HEK293 (cell line): ENCODE data around the gene ZFHX3.
A peak's percentile ranks its signal among the peaks of the same experiment; 100 is the strongest.

Experiments
- GLI2 ChIP-seq: fragments of 450-650 bp; formaldehyde crosslinking; IDR thresholded peaks from 2 replicates; pipeline ENCODE4; 2017; ENCODE audit warnings: missing biosample characterization, missing genetic modification characterization, low read depth, borderline replicate concordance
- KLF8 ChIP-seq: fragments of 450-650 bp; formaldehyde crosslinking; IDR thresholded peaks from 2 replicates; pipeline ENCODE4 v1.5.1; 2016; ENCODE audit warnings: missing biosample characterization, missing genetic modification characterization
- OSR2 ChIP-seq: fragments of 450-650 bp; formaldehyde crosslinking; IDR thresholded peaks from 2 replicates; pipeline ENCODE4 v1.5.1; 2016; ENCODE audit warnings: missing biosample characterization, missing genetic modification characterization
- PRDM1 ChIP-seq: fragments of 450-650 bp; formaldehyde crosslinking; IDR thresholded peaks from 2 replicates; pipeline ENCODE4; 2016; ENCODE audit warnings: missing biosample characterization, missing genetic modification characterization
- ZBTB1 ChIP-seq: fragments of 450-650 bp; formaldehyde crosslinking; IDR thresholded peaks from 2 replicates; pipeline ENCODE4 v1.5.1; 2016; ENCODE audit warnings: missing biosample characterization, missing genetic modification characterization
- ZEB2 ChIP-seq: fragments of 450-650 bp; formaldehyde crosslinking; IDR thresholded peaks from 2 replicates; pipeline ENCODE4 v1.5.1; 2016; ENCODE audit warnings: missing biosample characterization, missing genetic modification characterization
- ZNF266 ChIP-seq: fragments of 450-650 bp; formaldehyde crosslinking; IDR thresholded peaks from 2 replicates; pipeline ENCODE4 v1.5.1; 2016; ENCODE audit warnings: missing biosample characterization, missing genetic modification characterization, low read depth
- ZNF324 ChIP-seq: fragments of 450-650 bp; formaldehyde crosslinking; IDR thresholded peaks from 2 replicates; pipeline ENCODE4 v1.5.1; 2016; ENCODE audit warnings: missing biosample characterization, missing genetic modification characterization
- ZNF394 ChIP-seq: fragments of 450-650 bp; formaldehyde crosslinking; IDR thresholded peaks from 2 replicates; pipeline ENCODE4 v1.5.1; 2016; ENCODE audit warnings: missing biosample characterization, missing genetic modification characterization, mild to moderate bottlenecking, moderate library complexity, borderline replicate concordance
- ZNF416 ChIP-seq: fragments of 450-650 bp; formaldehyde crosslinking; IDR thresholded peaks from 2 replicates; pipeline ENCODE4 v1.5.1; 2016; ENCODE audit warnings: missing biosample characterization, missing genetic modification characterization
- ZNF423 ChIP-seq: fragments of 450-650 bp; formaldehyde crosslinking; IDR thresholded peaks from 2 replicates; pipeline ENCODE4 v1.5.1; 2016; ENCODE audit warnings: missing biosample characterization, missing genetic modification characterization
- ZNF433 ChIP-seq: fragments of 450-650 bp; formaldehyde crosslinking; IDR thresholded peaks from 2 replicates; pipeline ENCODE4 v1.5.1; 2016; ENCODE audit warnings: missing biosample characterization, missing genetic modification characterization, low read depth
- ZNF521 ChIP-seq: fragments of 450-650 bp; formaldehyde crosslinking; IDR thresholded peaks from 2 replicates; pipeline ENCODE4 v1.5.1; 2017; ENCODE audit warnings: missing biosample characterization, mild to moderate bottlenecking, missing genetic modification characterization
- ZNF677 ChIP-seq: fragments of 450-650 bp; IDR thresholded peaks from 2 replicates; pipeline ENCODE4 v1.5.0; 2018; ENCODE audit warnings: missing biosample characterization, mild to moderate bottlenecking, missing genetic modification characterization, moderate library complexity
- ZNF76 ChIP-seq: fragments of 450-650 bp; formaldehyde crosslinking; IDR thresholded peaks from 2 replicates; pipeline ENCODE4; 2016; ENCODE audit warnings: low read depth, missing biosample characterization, missing genetic modification characterization, borderline replicate concordance
- ZNF792 ChIP-seq: fragments of 450-650 bp; formaldehyde crosslinking; IDR thresholded peaks from 2 replicates; pipeline ENCODE4 v1.5.1; 2016; ENCODE audit warnings: missing biosample characterization, missing genetic modification characterization
- ZNF843 ChIP-seq: fragments of 450-650 bp; formaldehyde crosslinking; IDR thresholded peaks from 2 replicates; pipeline ENCODE4 v1.5.1; 2016; ENCODE audit warnings: missing biosample characterization, missing genetic modification characterization
- ZXDB ChIP-seq: fragments of 450-650 bp; formaldehyde crosslinking; IDR thresholded peaks from 2 replicates; pipeline ENCODE4 v1.5.1; 2016; ENCODE audit warnings: missing biosample characterization, missing genetic modification characterization
- TF ChIP-seq, protein P1 (sequence below): fragments of 450-650 bp; formaldehyde crosslinking; IDR thresholded peaks from 2 replicates; pipeline ENCODE4 v1.5.1; 2016; ENCODE audit warnings: missing biosample characterization, missing genetic modification characterization
- TF ChIP-seq, protein P2 (sequence below): fragments of 450-650 bp; formaldehyde crosslinking; IDR thresholded peaks from 2 replicates; pipeline ENCODE4 v1.5.1; 2016; ENCODE audit warnings: missing biosample characterization, missing genetic modification characterization
- TF ChIP-seq, protein P3 (sequence below): fragments of 450-650 bp; formaldehyde crosslinking; IDR thresholded peaks from 2 replicates; pipeline ENCODE4 v1.5.1; 2016; ENCODE audit warnings: missing biosample characterization, missing genetic modification characterization, borderline replicate concordance
- TF ChIP-seq, protein P4 (sequence below): fragments of 450-650 bp; formaldehyde crosslinking; IDR thresholded peaks from 2 replicates; pipeline ENCODE4 v1.5.1; 2017; ENCODE audit warnings: missing biosample characterization, missing genetic modification characterization
- TF ChIP-seq, protein P5 (sequence below): fragments of 450-650 bp; formaldehyde crosslinking; IDR thresholded peaks from 2 replicates; pipeline ENCODE4 v1.5.1; 2016; ENCODE audit warnings: missing biosample characterization, missing genetic modification characterization
- TF ChIP-seq, protein P6 (sequence below): fragments of 450-650 bp; formaldehyde crosslinking; IDR thresholded peaks from 2 replicates; pipeline ENCODE4 v1.5.1; 2016; ENCODE audit warnings: missing biosample characterization, missing genetic modification characterization
- TF ChIP-seq, protein P7 (sequence below): fragments of 450-650 bp; formaldehyde crosslinking; IDR thresholded peaks from 2 replicates; pipeline ENCODE4 v1.5.1; 2016; ENCODE audit warnings: missing biosample characterization, missing genetic modification characterization, borderline replicate concordance

Gene ZFHX3

GRCh38 chr16:73093146-73094144 is 45.5 kb upstream of the ZFHX3 start (continued):
- no peak for TF ChIP-seq ZNF677
- TF ChIP-seq ZNF843 (tag by site-specific recombination) = peak; percentile 48; the same call in 1 of the 2 replicates
- TF ChIP-seq, protein P1, sequence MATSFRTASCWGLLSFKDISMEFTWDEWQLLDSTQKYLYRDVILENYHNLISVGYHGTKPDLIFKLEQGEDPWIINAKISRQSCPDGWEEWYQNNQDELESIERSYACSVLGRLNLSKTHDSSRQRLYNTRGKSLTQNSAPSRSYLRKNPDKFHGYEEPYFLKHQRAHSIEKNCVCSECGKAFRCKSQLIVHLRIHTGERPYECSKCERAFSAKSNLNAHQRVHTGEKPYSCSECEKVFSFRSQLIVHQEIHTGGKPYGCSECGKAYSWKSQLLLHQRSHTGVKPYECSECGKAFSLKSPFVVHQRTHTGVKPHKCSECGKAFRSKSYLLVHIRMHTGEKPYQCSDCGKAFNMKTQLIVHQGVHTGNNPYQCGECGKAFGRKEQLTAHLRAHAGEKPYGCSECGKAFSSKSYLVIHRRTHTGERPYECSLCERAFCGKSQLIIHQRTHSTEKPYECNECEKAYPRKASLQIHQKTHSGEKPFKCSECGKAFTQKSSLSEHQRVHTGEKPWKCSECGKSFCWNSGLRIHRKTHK (tag by site-specific recombination) = no peak
- TF ChIP-seq PRDM1 (tag by site-specific recombination) = no peak
- TF ChIP-seq ZEB2 (tag by site-specific recombination) = 0 out of 2 replicates have a peak, but pooled peaks have one; percentile 33
- TF ChIP-seq, protein P2, sequence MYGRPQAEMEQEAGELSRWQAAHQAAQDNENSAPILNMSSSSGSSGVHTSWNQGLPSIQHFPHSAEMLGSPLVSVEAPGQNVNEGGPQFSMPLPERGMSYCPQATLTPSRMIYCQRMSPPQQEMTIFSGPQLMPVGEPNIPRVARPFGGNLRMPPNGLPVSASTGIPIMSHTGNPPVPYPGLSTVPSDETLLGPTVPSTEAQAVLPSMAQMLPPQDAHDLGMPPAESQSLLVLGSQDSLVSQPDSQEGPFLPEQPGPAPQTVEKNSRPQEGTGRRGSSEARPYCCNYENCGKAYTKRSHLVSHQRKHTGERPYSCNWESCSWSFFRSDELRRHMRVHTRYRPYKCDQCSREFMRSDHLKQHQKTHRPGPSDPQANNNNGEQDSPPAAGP (tag by site-specific recombination) = no peak
- no peak for TF ChIP-seq ZNF423 (tag by site-specific recombination)
- TF ChIP-seq ZNF792 (tag by site-specific recombination) = no peak
- TF ChIP-seq ZNF324 (tag by site-specific recombination) = no peak
- TF ChIP-seq ZBTB1 (tag by site-specific recombination) = no peak
- TF ChIP-seq, protein P3, sequence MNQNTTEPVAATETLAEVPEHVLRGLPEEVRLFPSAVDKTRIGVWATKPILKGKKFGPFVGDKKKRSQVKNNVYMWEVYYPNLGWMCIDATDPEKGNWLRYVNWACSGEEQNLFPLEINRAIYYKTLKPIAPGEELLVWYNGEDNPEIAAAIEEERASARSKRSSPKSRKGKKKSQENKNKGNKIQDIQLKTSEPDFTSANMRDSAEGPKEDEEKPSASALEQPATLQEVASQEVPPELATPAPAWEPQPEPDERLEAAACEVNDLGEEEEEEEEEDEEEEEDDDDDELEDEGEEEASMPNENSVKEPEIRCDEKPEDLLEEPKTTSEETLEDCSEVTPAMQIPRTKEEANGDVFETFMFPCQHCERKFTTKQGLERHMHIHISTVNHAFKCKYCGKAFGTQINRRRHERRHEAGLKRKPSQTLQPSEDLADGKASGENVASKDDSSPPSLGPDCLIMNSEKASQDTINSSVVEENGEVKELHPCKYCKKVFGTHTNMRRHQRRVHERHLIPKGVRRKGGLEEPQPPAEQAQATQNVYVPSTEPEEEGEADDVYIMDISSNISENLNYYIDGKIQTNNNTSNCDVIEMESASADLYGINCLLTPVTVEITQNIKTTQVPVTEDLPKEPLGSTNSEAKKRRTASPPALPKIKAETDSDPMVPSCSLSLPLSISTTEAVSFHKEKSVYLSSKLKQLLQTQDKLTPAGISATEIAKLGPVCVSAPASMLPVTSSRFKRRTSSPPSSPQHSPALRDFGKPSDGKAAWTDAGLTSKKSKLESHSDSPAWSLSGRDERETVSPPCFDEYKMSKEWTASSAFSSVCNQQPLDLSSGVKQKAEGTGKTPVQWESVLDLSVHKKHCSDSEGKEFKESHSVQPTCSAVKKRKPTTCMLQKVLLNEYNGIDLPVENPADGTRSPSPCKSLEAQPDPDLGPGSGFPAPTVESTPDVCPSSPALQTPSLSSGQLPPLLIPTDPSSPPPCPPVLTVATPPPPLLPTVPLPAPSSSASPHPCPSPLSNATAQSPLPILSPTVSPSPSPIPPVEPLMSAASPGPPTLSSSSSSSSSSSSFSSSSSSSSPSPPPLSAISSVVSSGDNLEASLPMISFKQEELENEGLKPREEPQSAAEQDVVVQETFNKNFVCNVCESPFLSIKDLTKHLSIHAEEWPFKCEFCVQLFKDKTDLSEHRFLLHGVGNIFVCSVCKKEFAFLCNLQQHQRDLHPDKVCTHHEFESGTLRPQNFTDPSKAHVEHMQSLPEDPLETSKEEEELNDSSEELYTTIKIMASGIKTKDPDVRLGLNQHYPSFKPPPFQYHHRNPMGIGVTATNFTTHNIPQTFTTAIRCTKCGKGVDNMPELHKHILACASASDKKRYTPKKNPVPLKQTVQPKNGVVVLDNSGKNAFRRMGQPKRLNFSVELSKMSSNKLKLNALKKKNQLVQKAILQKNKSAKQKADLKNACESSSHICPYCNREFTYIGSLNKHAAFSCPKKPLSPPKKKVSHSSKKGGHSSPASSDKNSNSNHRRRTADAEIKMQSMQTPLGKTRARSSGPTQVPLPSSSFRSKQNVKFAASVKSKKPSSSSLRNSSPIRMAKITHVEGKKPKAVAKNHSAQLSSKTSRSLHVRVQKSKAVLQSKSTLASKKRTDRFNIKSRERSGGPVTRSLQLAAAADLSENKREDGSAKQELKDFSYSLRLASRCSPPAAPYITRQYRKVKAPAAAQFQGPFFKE = no peak
- TF ChIP-seq ZNF433 (tag by site-specific recombination) = no peak
- peak; percentile 79 for TF ChIP-seq OSR2
- no peak for TF ChIP-seq ZNF394 (tag by site-specific recombination)
- peak; percentile 43; the same call in 1 of the 2 replicates for TF ChIP-seq ZXDB (tag by site-specific recombination)
- TF ChIP-seq KLF8 (tag by site-specific recombination) = no peak
- no peak for TF ChIP-seq ZNF266 (tag by site-specific recombination)
- TF ChIP-seq ZNF521 = no peak
- TF ChIP-seq, protein P4, sequence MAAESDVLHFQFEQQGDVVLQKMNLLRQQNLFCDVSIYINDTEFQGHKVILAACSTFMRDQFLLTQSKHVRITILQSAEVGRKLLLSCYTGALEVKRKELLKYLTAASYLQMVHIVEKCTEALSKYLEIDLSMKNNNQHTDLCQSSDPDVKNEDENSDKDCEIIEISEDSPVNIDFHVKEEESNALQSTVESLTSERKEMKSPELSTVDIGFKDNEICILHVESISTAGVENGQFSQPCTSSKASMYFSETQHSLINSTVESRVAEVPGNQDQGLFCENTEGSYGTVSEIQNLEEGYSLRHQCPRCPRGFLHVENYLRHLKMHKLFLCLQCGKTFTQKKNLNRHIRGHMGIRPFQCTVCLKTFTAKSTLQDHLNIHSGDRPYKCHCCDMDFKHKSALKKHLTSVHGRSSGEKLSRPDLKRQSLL (tag by site-specific recombination) = no peak
- TF ChIP-seq ZNF416 (tag by site-specific recombination) = no peak
- TF ChIP-seq, protein P5, sequence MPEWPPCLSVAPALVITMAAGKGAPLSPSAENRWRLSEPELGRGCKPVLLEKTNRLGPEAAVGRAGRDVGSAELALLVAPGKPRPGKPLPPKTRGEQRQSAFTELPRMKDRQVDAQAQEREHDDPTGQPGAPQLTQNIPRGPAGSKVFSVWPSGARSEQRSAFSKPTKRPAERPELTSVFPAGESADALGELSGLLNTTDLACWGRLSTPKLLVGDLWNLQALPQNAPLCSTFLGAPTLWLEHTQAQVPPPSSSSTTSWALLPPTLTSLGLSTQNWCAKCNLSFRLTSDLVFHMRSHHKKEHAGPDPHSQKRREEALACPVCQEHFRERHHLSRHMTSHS (tag by site-specific recombination) = no peak
- TF ChIP-seq ZNF76 (tag by site-specific recombination) = no peak
- TF ChIP-seq, protein P6, sequence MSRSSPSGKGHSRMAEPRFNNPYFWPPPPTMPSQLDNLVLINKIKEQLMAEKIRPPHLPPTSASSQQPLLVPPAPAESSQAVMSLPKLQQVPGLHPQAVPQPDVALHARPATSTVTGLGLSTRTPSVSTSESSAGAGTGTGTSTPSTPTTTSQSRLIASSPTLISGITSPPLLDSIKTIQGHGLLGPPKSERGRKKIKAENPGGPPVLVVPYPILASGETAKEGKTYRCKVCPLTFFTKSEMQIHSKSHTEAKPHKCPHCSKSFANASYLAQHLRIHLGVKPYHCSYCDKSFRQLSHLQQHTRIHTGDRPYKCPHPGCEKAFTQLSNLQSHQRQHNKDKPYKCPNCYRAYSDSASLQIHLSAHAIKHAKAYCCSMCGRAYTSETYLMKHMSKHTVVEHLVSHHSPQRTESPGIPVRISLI = no peak
- no peak for TF ChIP-seq GLI2 (tag by site-specific recombination)
- TF ChIP-seq, protein P7, sequence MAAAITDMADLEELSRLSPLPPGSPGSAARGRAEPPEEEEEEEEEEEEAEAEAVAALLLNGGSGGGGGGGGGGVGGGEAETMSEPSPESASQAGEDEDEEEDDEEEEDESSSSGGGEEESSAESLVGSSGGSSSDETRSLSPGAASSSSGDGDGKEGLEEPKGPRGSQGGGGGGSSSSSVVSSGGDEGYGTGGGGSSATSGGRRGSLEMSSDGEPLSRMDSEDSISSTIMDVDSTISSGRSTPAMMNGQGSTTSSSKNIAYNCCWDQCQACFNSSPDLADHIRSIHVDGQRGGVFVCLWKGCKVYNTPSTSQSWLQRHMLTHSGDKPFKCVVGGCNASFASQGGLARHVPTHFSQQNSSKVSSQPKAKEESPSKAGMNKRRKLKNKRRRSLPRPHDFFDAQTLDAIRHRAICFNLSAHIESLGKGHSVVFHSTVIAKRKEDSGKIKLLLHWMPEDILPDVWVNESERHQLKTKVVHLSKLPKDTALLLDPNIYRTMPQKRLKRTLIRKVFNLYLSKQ (tag by site-specific recombination) = no peak
